ENCODE measurements around the gene PCDHB1. TPM values are rescaled to one million over a fixed set of nuclear protein-coding genes. Genes with fewer than 3 reads are reported as not detected.
A peak's percentile ranks its signal among the peaks of the same experiment; 100 is the strongest.

Gene PCDHB1
- total RNA-seq, 3 donors from 2014 or later: 0.25 TPM; not detected in 2

DNA sequence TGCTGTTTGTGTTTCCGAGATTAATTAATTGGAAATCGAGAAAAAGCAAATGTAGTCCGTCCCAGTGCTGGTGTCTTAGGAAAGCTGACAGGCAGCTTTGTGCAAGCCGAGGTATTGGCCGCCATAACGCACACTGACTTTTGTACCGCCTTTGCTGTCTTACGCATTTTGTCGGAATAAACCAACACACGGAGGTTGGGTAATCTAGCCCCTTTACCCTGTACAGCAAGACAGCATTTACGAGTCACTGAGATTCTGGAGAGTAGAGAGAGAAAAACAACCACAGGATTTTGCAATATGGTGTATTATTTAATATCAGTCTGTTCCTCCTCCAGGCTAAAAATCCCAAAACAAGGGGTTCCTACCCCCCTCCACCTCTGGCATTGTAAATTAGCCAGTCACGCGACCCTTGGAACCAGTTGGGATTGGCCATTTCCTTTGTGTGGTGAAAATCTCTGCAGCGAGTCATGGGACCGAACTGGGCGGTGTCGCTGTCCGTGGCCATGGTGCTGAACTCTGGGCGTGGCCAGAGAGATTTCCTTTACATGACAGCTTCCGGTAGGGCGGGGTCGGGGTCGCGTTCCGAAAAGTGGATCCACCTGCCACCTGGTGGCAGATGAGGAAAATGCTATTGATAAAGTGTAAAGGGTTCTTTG, 10.3 kb upstream of the PCDHB1 start:
- Histone ChIP-seq H3K4me3 (no peak overlapping the region), H3K36me3 (ENCODE audit: low read depth) (no peaks in the 10 kb centered on the region), H3K4me1 (ENCODE audit: low read depth) (no peaks in the 10 kb centered on the region), H3K9me3 (peaks cover 8% of the 10 kb centered on the region)
- DNase-seq: peak; percentile 74 to 81 (median 78)
- intact Hi-C loops (cut with DNase I, micrococcal nuclease): no loop called here
- TF ChIP-seq, protein P1, sequence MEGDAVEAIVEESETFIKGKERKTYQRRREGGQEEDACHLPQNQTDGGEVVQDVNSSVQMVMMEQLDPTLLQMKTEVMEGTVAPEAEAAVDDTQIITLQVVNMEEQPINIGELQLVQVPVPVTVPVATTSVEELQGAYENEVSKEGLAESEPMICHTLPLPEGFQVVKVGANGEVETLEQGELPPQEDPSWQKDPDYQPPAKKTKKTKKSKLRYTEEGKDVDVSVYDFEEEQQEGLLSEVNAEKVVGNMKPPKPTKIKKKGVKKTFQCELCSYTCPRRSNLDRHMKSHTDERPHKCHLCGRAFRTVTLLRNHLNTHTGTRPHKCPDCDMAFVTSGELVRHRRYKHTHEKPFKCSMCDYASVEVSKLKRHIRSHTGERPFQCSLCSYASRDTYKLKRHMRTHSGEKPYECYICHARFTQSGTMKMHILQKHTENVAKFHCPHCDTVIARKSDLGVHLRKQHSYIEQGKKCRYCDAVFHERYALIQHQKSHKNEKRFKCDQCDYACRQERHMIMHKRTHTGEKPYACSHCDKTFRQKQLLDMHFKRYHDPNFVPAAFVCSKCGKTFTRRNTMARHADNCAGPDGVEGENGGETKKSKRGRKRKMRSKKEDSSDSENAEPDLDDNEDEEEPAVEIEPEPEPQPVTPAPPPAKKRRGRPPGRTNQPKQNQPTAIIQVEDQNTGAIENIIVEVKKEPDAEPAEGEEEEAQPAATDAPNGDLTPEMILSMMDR (IDR thresholded peaks at IDR 0.05): no peak
- ATAC-seq: peak; percentile 93

DNA sequence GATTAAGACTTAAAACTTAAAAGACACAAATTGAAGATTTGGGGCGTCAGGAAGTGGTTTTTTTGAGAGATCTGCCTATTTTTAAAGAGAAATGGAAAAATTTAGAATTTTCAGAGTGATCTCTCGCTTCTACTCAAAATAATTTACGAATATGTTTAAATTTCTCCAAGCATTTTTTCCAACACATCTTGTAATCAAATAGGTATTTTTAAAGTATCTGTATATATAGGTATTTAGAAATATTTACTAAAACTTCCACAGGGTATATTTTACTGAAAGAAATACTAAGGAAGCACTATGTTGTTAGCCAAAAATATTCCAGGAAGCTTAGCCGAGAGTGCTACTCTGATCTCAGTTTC, 9.8 kb upstream of the PCDHB1 start:
- H3K4me3 ChIP-seq: no peak overlapping the region
- intact Hi-C loops (cut with DNase I, micrococcal nuclease): no loop called here
- H3K9me3 ChIP-seq: peaks cover 8% of the 10 kb centered on the region
- TF ChIP-seq, protein P1 (IDR thresholded peaks at IDR 0.05): no peak
- no peaks in the 10 kb centered on the region for H3K4me1 ChIP-seq (ENCODE audit: low read depth)
- ATAC-seq: no peak
- H3K36me3 ChIP-seq (ENCODE audit: low read depth): no peaks in the 10 kb centered on the region
- DNase-seq: no peak

DNA sequence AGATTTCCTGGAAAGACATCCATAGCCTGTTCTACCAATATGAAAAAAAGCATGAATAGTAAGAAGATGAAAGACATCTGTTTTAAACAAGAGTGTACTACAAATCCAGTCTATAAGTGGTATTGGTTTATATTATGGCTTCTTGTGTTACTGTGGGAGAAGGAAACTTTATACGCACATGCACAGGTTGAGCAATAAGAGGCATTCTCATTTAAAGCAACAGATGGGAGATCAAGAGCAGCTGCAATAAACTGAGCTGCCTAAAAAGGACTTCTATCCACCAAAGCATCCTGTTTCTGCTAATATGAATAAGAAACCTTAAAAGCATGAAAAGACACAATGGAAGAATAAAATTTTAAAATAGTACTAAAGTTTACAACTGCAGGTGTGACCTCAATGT, 8.6 kb upstream of the PCDHB1 start:
- intact Hi-C loops (cut with DNase I, micrococcal nuclease): no loop called here
- DNase-seq (no peak), ATAC-seq (no peak)
- Histone ChIP-seq H3K4me1 (ENCODE audit: low read depth) (no peaks in the 10 kb centered on the region), H3K36me3 (ENCODE audit: low read depth) (no peaks in the 10 kb centered on the region), H3K9me3 (peaks cover 8% of the 10 kb centered on the region), H3K4me3 (no peak overlapping the region)
- TF ChIP-seq, protein P1 (IDR thresholded peaks at IDR 0.05): no peak

DNA sequence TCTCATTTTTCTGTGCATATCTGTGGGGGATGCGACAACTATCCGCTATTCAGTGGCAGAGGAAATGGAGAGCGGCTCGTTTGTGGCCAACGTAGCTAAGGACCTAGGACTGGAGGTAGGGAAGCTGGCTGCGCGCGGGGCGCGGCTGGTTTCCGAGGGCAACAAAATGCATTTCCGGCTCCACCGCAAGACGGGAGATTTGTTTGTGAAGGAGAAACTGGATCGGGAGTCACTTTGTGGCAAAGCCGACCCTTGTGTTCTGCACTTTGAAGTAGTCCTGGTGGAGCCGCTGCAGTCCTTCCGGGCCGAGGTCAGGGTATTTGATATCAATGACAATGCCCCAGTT, 320 bp downstream of the PCDHB1 start:
- DNase-seq: no peak
- no peaks in the 10 kb centered on the region for H3K4me1 ChIP-seq (ENCODE audit: low read depth)
- H3K9me3 ChIP-seq: peaks cover 13% of the 10 kb centered on the region
- no peaks in the 10 kb centered on the region for H3K36me3 ChIP-seq (ENCODE audit: low read depth)
- no peak for ATAC-seq
- TF ChIP-seq, protein P1 (IDR thresholded peaks at IDR 0.05): no peak
- H3K4me3 ChIP-seq: no peak overlapping the region
- intact Hi-C loops (cut with DNase I, micrococcal nuclease): no loop called here

DNA sequence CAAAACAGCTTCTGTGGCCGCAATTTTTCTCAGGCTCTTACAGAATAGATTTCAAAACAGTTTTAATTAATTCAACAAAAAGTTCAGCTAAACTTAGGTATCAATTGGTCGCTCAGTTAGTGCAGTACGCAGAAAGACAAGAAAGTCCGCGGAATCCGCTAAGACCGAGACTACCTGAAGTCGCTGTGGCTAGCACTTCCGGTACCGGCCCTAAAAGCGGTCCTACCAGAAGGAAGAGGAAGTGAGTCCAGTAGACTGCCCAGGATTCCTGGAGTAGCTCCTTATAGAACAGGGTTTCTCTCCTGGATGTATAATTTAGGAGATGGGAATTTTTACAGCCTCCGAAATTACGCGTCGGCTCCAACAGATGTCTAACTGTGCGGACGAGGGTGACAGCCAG, 26.7 kb downstream of the PCDHB1 start:
- H3K4me3 ChIP-seq: no peak overlapping the region

More for the DNA sequence above, 26.7 kb downstream of the PCDHB1 start:
- DNase-seq (no peak), ATAC-seq (no peak)
- TF ChIP-seq, protein P1 (IDR thresholded peaks at IDR 0.05): no peak
- intact Hi-C loops (cut with DNase I, micrococcal nuclease): no loop called here
- Histone ChIP-seq H3K4me1 (ENCODE audit: low read depth) (no peaks in the 10 kb centered on the region), H3K36me3 (ENCODE audit: low read depth) (no peaks in the 10 kb centered on the region), H3K9me3 (peaks cover 13% of the 10 kb centered on the region)
